Calu3 (cell line): ENCODE results near the gene SERPINE2. TPM values are rescaled to one million over a fixed set of nuclear protein-coding genes. Genes with fewer than 3 reads are reported as not detected.

Source experiments
- BruUV-seq: library from RNA; stranded (reverse); fragments of 400-500 nt; replicated peaks from 2 replicates; lab custom pipeline; 2021; lab: Mats Ljungman, UMichigan
- CTCF ChIA-PET: fragments of 300-600 bp; sonication (Branson Sonifier 250); formaldehyde crosslinking; loops from one replicate; lab custom pipeline; 2022; ENCODE audit warnings: antibody characterized with exemption; lab: Charles Lee
- DNase-seq: peaks from one replicate; pipeline ENCODE4 v3.0.0; 2022
- H3K27ac Mint-ChIP-seq: one replicate; pipeline ENCODE4 v1.8.0; 2022; ENCODE audit warnings: mixed read lengths; ENCODE audit not compliant: unreplicated experiment
- H3K27me3 Mint-ChIP-seq: one replicate; pipeline ENCODE4 v1.8.0; 2022; ENCODE audit warnings: mixed read lengths; ENCODE audit not compliant: unreplicated experiment
- H3K36me3 Mint-ChIP-seq: one replicate; pipeline ENCODE4 v1.8.0; 2022; ENCODE audit warnings: mild to moderate bottlenecking, moderate library complexity, mixed read lengths; ENCODE audit not compliant: insufficient read depth, unreplicated experiment
- H3K4me1 Mint-ChIP-seq: one replicate; pipeline ENCODE4 v1.8.0; 2022; ENCODE audit warnings: mild to moderate bottlenecking, low read depth, mixed read lengths; ENCODE audit not compliant: unreplicated experiment
- H3K4me3 Mint-ChIP-seq: one replicate; pipeline ENCODE4 v1.8.0; 2022; ENCODE audit warnings: mild to moderate bottlenecking, low read depth, moderate library complexity, mixed read lengths; ENCODE audit not compliant: unreplicated experiment
- H3K9me3 Mint-ChIP-seq: one replicate; pipeline ENCODE4 v1.8.0; 2022; ENCODE audit warnings: low read depth, mixed read lengths; ENCODE audit not compliant: unreplicated experiment
- intact Hi-C: fragments of 100-400 bp; cut with micrococcal nuclease; formaldehyde crosslinking; loops from one replicate; pipeline ENCODE4 v1.10.0; 2022; ENCODE audit not compliant: unreplicated experiment
- total RNA-seq: library from RNA; stranded (reverse); gene quantifications from 2 replicates; pipeline ENCODE4 v1.2.3, GENCODE V29; 2022
- TF ChIP-seq, protein P1 (sequence below): fragments of 200-600 bp; IDR thresholded peaks from one replicate; pipeline ENCODE4 v1.8.0; 2022; ENCODE audit warnings: antibody characterized with exemption; ENCODE audit not compliant: unreplicated experiment

SERPINE2 gene
- total RNA-seq, 1 experiment from 2014 or later = 39.7 TPM

DNA sequence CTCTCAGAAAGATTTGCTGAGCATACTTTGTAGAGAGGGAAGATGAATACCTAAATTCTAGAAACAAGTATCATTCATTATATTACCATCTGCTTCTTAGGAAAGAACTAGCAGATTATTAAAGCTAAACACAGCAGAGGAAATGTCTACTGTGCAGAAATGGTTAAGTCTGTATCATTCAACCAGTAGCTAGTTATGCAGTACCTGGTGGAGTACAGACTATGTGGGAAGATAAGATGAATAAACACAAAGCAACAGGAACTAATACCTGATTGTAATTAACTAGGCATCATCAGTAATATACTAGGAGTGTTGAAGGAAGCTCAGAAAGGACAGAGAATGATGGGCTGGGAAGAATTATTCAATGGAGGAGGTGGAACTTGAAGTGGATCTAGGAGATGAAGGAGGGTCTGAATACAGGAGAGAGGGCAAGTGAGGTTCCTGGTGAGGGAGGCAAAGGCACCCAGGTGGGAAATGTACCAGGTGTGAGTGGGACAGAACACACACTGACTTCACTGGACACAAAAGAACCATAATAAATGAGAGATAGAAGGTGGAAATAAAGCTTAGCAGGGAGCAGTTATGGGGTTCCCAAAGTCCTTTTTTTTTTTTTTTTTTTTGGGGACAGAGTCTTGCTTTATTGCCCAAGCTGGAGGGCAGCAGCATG is 103.5 kb downstream of the SERPINE2 start:
- BruUV-seq = no TSS peak
- Mint-ChIP-seq H3K4me3 (no peak overlapping the region), H3K4me1 (peaks cover 32% of the 10 kb centered on the region), H3K9me3 (peaks cover 3% of the 10 kb centered on the region), H3K27me3 (no peaks in the 10 kb centered on the region), H3K27ac (no peak overlapping the region), H3K36me3 (peaks cover under 1% of the 10 kb centered on the region)
- DNase-seq = no peak
- TF ChIP-seq, protein P1, sequence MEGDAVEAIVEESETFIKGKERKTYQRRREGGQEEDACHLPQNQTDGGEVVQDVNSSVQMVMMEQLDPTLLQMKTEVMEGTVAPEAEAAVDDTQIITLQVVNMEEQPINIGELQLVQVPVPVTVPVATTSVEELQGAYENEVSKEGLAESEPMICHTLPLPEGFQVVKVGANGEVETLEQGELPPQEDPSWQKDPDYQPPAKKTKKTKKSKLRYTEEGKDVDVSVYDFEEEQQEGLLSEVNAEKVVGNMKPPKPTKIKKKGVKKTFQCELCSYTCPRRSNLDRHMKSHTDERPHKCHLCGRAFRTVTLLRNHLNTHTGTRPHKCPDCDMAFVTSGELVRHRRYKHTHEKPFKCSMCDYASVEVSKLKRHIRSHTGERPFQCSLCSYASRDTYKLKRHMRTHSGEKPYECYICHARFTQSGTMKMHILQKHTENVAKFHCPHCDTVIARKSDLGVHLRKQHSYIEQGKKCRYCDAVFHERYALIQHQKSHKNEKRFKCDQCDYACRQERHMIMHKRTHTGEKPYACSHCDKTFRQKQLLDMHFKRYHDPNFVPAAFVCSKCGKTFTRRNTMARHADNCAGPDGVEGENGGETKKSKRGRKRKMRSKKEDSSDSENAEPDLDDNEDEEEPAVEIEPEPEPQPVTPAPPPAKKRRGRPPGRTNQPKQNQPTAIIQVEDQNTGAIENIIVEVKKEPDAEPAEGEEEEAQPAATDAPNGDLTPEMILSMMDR = no peak
- CTCF ChIA-PET = no interaction called here
- intact Hi-C loops = no loop called here

DNA sequence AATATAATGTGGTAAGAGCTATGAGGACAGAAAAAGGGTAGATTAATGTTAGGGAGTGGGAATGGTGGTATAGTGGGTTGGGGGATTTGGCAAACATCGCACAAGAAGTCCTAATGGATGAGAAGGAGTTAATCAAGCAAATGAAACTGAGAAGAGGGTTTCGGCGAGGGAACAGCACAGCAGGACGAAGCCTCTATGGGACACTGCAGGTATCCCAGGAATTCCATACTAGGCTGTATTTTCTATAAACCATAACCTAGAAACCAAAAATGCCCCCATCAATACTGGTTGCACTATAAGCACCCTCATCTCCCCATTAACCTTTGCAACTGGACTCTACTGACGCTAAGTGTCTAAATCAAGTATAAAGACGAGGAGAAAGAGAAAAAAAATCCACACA is 104.2 kb downstream of the SERPINE2 start:
- Mint-ChIP-seq H3K4me1 (peaks cover 40% of the 10 kb centered on the region), H3K4me3 (no peak overlapping the region), H3K9me3 (peaks cover 3% of the 10 kb centered on the region), H3K36me3 (peaks cover 3% of the 10 kb centered on the region), H3K27me3 (no peaks in the 10 kb centered on the region), H3K27ac (no peak overlapping the region)
- no TSS peak for BruUV-seq
- TF ChIP-seq, protein P1 = no peak
- CTCF ChIA-PET = no interaction called here
- no peak for DNase-seq
- intact Hi-C loops = no loop called here

DNA sequence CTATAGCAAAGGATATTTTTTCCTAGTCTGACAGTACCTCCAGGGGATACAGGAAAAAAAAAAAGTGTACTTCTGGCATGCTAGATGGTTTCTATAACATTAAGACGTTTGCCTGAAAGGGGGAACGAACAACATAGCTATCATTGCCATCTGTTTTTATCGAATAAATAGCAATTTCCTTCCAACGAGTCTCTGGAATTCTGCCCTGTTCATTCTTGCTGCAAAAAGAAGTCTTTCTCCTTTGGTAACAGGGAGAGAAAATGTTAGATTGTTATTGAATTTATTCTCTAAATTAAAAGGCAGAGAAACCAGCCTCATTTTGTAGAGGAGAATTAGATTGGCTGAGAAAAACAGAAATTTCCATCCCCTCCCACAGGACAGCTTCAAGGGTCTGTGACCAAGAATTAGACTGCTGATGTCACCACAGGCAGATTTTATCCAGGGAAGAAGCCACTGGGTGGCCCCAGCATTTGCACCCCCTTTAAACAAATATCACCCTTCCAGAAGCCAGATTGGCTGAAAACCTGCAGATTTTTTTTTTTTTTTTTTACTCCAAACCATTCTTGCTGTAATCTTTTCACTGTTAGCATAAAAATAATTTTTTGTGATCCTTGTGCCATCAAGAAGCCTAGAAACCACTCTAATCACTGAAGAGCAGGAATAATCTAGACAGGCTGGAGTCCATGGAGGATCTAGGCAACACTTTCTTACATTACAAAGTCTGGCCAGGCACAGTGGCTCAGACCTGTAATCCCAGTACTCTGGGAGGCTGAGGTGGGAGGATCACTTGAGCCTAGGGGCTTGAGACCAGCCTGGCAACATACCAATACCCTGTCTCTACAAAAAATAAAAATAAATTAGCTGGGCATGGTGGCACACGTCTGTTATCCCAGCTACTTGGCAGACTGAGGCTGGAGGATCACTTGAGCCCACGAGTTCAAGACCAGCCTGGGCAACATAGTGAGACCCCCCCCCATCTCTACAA is 106.0 kb downstream of the SERPINE2 start:
- H3K4me3 Mint-ChIP-seq = no peak overlapping the region

More for the DNA sequence above, 106.0 kb downstream of the SERPINE2 start:
- CTCF ChIA-PET = interaction anchor here (0.7 kb wide), 1 partner anchor 37 kb away, joined by 3 read pairs; no protein-coding TSS in a partner anchor
- Mint-ChIP-seq H3K36me3 (peaks cover 11% of the 10 kb centered on the region), H3K27ac (no peak overlapping the region), H3K9me3 (no peaks in the 10 kb centered on the region), H3K27me3 (no peaks in the 10 kb centered on the region), H3K4me1 (peaks cover 40% of the 10 kb centered on the region)
- TF ChIP-seq, protein P1 = no peak
- DNase-seq = no peak
- intact Hi-C loops = no loop called here
- BruUV-seq = no TSS peak
